HG03378 (cell line): ENCODE measurements around the gene NT5C3A.
A peak's percentile ranks its signal among the peaks of the same experiment; 100 is the strongest.

Experiments
- ATAC-seq: cut with Tn5 transposase; IDR thresholded peaks from one replicate; pipeline ENCODE4 v1.9.1; 2021; ENCODE audit warnings: mild to moderate bottlenecking, moderate library complexity; ENCODE audit not compliant: unreplicated experiment

NT5C3A gene

GRCh38 chr7:33076737-33077136 is 14.2 kb upstream of the NT5C3A start:
- peak; percentile 83 for ATAC-seq

DNA sequence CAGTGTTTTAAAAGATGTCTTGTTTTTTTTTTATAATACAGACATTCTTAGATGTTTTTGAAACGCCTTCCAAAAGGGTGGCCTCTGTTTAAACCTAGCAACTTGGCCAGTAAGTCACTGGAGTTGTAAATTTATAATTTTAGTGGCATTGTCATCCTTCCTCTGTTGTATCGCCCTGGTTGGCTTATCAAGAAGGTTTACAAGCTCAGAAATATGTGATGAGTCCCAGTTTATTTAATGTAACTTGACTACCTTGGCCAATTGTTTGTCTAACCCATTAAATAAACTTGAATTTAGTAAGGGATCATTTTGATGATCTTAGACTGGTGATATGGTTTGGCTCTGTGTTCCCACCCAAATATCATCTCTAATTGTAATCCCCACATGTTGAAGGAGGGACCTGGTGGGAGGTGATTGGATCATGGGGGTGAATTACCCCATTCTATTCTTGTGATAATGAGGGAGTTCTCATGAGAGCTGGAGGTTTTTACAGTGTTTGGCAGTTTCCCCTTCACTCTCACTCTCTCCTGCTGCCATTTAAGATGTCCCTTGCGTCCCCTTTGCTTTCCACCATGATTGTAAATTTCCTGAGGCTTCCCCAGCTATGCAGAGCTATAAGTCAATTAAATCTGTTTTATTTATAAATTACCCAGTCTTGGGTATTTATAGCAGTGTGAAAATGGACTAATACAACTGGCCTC is 13.4 kb upstream of the NT5C3A start:
- ATAC-seq = no peak

- ATAC-seq = no peak
Observed at GRCh38 chr7:33073243-33073642, 10.7 kb upstream of the NT5C3A start.

- ATAC-seq = no peak
Observed at GRCh38 chr7:33072471-33072870, 9.9 kb upstream of the NT5C3A start.

- no peak for ATAC-seq
Observed at GRCh38 chr7:33070831-33071230, 8.3 kb upstream of the NT5C3A start.

DNA sequence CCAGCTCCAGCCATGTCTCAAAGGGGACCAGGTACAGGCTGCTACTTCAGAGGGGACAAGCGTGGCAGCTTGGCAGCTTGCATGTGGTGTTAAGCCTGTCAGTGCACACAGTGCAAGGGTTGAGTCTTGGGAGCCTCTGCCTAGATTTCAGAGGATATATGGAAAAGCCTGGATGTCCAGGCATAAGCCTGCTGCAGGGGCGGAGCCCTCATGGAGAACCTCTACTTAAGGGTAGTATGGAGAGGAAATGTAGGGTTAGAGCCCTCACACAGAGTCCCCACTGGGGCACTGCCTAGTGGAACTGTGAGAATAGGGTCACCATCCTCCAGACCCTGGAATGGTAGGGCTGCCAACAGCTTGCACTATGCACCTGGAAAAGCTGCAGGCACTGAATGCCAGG is 7.7 kb upstream of the NT5C3A start:
- no peak for ATAC-seq

- ATAC-seq = no peak
Observed at GRCh38 chr7:33067921-33068320, 5.3 kb upstream of the NT5C3A start.

DNA sequence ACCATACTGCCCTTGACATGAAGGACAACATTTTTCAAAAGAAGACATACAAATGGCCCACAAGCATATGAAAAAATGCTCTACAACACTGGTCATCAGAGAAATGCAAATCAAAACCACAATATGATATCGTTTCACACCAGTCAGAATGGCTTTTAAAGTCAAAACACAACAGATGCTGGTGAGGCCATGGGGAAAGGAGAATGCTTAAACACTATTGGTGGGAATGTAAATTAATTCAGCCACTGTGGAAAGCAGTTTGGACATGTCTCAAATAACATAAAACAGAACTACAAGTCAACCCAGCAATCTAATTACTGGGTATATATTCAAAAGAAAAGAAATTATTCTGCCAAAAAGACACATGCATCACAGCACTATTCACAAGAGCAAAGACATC is 4.2 kb upstream of the NT5C3A start:
- ATAC-seq = no peak

- ATAC-seq = no peak
Observed at GRCh38 chr7:33065981-33066380, 3.4 kb upstream of the NT5C3A start.

DNA sequence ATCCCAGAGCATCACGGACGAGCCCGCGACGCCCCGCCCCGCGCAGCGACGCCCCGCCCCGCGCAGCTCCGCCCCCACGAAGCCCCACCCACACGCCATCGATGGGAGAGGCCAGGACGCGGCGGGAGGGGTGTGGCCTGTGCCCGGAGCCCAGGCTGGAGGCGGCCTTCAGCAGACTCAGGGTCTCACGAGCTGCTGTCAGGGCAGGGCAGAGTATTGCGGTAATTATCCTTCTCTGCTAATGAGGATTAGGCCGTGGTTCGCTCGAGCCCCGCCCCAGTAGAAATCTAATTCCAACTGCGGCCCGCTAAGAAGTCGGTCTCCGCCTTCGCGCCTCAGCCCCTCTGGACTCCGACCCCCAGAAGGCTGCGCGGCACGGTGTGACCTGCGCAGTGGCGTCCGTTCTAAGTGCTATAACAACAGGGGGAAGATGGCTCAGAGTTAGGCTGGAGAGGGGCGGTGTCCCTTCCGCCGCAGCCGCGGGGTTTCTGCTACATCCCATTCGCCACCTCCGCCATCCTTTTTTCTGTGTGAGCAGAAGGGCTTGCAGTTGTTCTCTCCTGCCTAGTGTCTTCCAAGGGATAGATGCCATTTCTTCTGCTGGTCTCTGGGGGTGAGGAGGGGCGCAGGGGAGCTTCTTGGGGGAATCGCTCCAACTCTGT is 337 bp upstream of the NT5C3A start:
- peak; percentile 96 for ATAC-seq

- no peak for ATAC-seq
Observed at GRCh38 chr7:33061282-33061937, 1.2 kb downstream of the NT5C3A start.

DNA sequence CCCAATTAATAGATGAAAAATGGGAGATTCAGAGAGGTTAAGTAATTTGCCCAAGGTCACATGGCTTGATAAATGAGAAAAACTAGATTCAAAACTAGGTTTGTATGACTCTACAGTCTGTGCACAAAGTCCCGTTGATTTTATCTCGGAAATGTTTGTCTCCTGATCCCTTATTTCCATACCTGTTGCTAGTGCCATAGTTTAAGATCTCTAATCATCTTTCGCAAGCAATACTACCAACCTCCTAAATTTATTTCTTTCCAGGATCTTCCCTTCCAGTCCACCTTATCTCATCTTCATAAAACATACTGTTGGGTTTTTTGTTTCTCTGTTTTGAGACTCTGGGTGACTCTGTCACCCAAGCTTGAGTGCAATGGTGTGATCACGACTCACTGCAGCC is 2.9 kb downstream of the NT5C3A start:
- ATAC-seq = no peak

- no peak for ATAC-seq
Observed at GRCh38 chr7:33055158-33055557, 7.4 kb downstream of the NT5C3A start.

GRCh38 chr7:33054261-33054964 is 8.2 kb downstream of the NT5C3A start:
- ATAC-seq = peak; percentile 59

DNA sequence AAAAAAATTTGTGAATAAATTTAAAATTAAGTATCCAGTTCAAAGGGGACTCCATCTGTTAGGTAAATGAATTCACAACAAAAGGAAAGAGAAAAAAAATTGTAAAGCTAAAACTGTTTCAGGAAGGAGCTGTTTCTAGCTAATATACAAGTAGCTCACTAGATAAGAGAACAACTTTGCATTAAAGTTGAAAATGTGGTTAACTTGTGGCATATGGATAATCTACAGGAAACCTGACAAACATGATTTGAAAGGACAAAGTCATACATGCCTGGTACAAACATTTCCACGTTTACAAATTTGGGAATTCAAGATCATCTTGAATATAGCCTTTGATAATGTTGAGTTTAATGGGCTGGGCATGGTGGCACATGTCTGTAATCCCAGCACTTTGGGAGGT is 8.9 kb downstream of the NT5C3A start:
- ATAC-seq = no peak

DNA sequence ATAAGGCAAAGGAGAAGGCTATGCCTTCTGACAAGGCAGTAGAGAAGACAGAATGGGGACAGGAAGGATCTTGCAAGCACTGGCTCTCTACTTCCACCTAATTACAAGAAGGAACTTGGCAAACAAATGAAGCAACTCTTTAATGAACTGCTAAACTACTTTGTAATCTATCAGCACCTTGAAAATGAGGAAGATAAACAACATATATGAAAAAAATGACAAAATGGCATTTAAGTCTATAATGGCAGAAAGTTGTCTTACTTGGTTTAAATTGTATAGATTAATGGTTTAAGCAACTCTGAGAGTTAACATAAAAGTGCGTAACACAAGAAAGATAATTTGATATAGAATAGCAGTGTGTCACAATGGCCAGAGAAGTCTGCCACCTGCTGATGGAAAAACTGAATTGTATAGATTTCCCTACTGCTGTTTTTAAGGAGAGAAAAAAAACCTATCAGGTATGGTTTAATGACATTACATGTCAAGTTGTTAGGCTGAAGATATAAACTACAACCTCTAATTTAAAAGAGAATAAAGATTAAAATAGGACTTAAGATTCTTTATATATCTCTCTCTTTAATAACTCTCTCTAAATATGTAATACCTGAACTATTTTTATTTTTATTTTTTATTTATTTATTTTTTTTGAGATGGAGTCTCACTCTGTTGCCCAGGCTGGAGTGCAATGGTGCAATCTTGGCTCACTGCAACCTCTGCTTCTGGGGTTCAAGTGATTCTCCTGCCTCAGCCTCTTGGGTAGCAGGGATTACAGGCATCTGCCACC is 11.8 kb downstream of the NT5C3A start:
- ATAC-seq = peak; percentile 53

DNA sequence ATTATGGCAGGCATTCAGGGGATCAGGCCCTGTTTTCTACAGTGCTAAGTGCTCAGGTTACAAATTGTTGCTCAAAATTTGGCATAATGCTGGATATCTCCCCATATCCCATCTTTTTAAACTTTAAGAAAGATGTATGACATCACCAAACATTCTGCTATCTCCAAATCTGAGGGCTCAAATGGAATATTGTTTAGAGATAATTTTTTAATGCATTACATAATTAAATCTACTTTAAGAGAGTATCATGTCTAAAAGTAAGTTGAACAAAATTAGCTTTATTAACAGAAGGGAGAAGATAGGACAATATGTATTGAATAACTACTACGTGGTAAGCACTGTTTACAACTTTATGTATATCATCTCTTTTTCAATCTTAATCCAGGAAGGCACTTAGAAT is 13.9 kb downstream of the NT5C3A start:
- no peak for ATAC-seq

DNA sequence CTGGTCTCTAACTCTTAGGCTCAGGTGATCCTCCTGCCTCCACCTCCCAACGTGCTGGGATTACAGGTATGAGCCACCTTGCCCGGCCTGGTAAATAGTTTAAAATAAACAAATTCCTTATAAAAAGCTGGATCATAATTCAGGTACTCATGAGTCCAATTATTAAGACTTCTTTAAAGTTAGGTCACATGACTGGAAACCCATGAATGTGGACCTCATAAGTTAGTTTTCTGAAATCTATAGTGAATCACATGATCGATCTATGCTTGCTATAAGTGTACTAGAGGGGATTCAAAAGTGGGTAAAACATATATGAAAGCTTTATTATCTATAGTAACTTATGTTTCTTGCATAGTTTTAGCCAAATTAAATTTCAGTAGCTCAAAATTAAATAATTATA is 14.3 kb downstream of the NT5C3A start:
- no peak for ATAC-seq

GRCh38 chr7:33044986-33045385 is 17.6 kb downstream of the NT5C3A start:
- ATAC-seq = no peak

GRCh38 chr7:33044401-33044718 is 18.2 kb downstream of the NT5C3A start:
- ATAC-seq = no peak
